ENCODE data around the gene GRIFIN. TPM values are rescaled to one million over a fixed set of nuclear protein-coding genes. Genes with fewer than 3 reads are reported as not detected.

Gene GRIFIN
- total RNA-seq, 4 donors from 2014 or later, result not detected

- no peak overlapping the region for H3K4me3 ChIP-seq
- H3K36me3 ChIP-seq, result no peaks in the 10 kb centered on the region
- peaks cover 0 to 4% of the 10 kb centered on the region in 2 donors for H3K4me1 ChIP-seq
- intact Hi-C loops (cut with DNase I; ENCODE audit: low total_unique reads), result no loop called here
- H3K27me3 ChIP-seq, result no peaks in the 10 kb centered on the region
- TF ChIP-seq POLR2A (IDR thresholded peaks at IDR 0.05), result no peak
- no peaks in the 10 kb centered on the region for H3K9me3 ChIP-seq
- no peak for DNase-seq
- peak overlapping the region in 1 of 2 donors; percentile 63 for H3K27ac ChIP-seq
Observed at GRCh38 chr7:2512179-2512661, 36.0 kb upstream of the GRIFIN start.

GRCh38 chr7:2511769-2512168, 35.6 kb upstream of the GRIFIN start:
- no peak for DNase-seq
- H3K4me3 ChIP-seq, result no peak overlapping the region
- H3K9me3 ChIP-seq, result no peaks in the 10 kb centered on the region
- H3K4me1 ChIP-seq, result peaks cover 0 to 4% of the 10 kb centered on the region in 2 donors
- H3K36me3 ChIP-seq, result no peaks in the 10 kb centered on the region
- H3K27ac ChIP-seq, result peak overlapping the region; percentile 45 to 63
- H3K27me3 ChIP-seq, result no peaks in the 10 kb centered on the region
- TF ChIP-seq, protein P1, sequence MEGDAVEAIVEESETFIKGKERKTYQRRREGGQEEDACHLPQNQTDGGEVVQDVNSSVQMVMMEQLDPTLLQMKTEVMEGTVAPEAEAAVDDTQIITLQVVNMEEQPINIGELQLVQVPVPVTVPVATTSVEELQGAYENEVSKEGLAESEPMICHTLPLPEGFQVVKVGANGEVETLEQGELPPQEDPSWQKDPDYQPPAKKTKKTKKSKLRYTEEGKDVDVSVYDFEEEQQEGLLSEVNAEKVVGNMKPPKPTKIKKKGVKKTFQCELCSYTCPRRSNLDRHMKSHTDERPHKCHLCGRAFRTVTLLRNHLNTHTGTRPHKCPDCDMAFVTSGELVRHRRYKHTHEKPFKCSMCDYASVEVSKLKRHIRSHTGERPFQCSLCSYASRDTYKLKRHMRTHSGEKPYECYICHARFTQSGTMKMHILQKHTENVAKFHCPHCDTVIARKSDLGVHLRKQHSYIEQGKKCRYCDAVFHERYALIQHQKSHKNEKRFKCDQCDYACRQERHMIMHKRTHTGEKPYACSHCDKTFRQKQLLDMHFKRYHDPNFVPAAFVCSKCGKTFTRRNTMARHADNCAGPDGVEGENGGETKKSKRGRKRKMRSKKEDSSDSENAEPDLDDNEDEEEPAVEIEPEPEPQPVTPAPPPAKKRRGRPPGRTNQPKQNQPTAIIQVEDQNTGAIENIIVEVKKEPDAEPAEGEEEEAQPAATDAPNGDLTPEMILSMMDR (IDR thresholded peaks at IDR 0.05), result no peak
- no peak for TF ChIP-seq POLR2A (IDR thresholded peaks at IDR 0.05)
- intact Hi-C loops (cut with DNase I; ENCODE audit: low total_unique reads), result no loop called here

DNA sequence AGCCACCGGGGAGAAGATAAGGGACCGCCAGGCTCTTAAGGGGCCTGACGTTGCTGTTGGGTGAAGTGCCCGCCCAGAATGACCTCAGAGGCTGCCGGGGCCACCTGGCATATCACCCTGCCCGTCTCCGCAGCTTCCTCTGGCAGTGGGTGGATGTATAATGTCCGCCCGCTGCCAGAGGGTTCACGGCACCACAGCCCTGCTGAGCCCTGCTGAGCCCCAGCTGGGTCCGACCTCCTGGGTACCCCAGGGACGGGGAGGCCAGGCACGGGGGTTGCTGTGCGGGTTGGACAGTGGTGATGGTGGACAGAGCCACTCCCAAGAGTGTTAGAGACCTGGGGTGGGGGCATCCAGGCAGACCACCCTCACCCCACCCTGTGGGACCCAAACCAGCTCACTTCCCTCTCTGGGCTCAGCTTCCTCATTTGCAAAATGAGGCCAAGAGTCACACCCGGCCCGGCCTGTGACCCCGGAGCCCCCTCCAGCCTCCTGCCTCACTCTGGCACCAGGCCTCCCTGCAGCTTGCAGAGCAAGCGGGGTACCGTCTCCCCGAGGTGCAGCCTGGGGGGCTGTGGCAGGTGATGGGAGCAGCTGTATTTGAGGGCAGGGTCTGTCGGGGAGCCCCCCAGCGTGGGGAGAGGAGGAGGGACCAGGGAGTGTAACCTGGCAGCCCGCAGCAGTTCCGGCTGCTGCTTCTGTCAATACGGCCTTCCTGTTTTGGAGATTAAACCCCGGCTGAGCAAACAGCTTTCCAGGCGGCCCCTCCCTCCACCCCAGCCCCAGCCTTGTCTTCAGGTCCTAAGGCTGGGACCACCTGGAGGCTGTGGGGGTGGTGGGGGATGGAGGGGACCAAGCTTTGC, 34.9 kb upstream of the GRIFIN start:
- Histone ChIP-seq H3K27me3 (no peaks in the 10 kb centered on the region), H3K4me3 (no peak overlapping the region), H3K36me3 (no peaks in the 10 kb centered on the region), H3K4me1 (peaks cover 0 to 4% of the 10 kb centered on the region in 2 donors), H3K27ac (peak overlapping the region; percentile 45 to 63), H3K9me3 (no peaks in the 10 kb centered on the region)
- intact Hi-C loops (cut with DNase I; ENCODE audit: low total_unique reads), result no loop called here
- no peak for DNase-seq
- TF ChIP-seq, protein P1 (IDR thresholded peaks at IDR 0.05), result no peak
- no peak for TF ChIP-seq POLR2A (IDR thresholded peaks at IDR 0.05)

- no peak for DNase-seq
- Histone ChIP-seq H3K4me1 (peaks cover 0 to 4% of the 10 kb centered on the region in 2 donors), H3K27me3 (no peaks in the 10 kb centered on the region), H3K36me3 (no peaks in the 10 kb centered on the region), H3K4me3 (no peak overlapping the region), H3K27ac (peak overlapping the region; percentile 12 to 45), H3K9me3 (no peaks in the 10 kb centered on the region)
- intact Hi-C loops (cut with DNase I; ENCODE audit: low total_unique reads), result no loop called here
- TF ChIP-seq, protein P1 (IDR thresholded peaks at IDR 0.05), result no peak
- TF ChIP-seq POLR2A (IDR thresholded peaks at IDR 0.05), result no peak
Observed at GRCh38 chr7:2510130-2510776, 34.1 kb upstream of the GRIFIN start.

GRCh38 chr7:2509298-2509906, 33.2 kb upstream of the GRIFIN start:
- Histone ChIP-seq H3K27ac (peak overlapping the region in 1 of 2 donors; percentile 47), H3K9me3 (no peaks in the 10 kb centered on the region), H3K4me1 (peaks cover 0 to 4% of the 10 kb centered on the region in 2 donors), H3K4me3 (no peak overlapping the region), H3K27me3 (no peaks in the 10 kb centered on the region), H3K36me3 (no peaks in the 10 kb centered on the region)
- DNase-seq, result no peak
- TF ChIP-seq, protein P1 (IDR thresholded peaks at IDR 0.05), result no peak
- no peak for TF ChIP-seq POLR2A (IDR thresholded peaks at IDR 0.05)
- intact Hi-C loops (cut with DNase I; ENCODE audit: low total_unique reads), result no loop called here
